HG02642 (cell line): ENCODE measurements around the gene TBXAS1.

ENCODE experiments used
- ATAC-seq: cut with Tn5 transposase; IDR thresholded peaks from one replicate; pipeline ENCODE4 v1.9.1; 2021; ENCODE audit warnings: mild to moderate bottlenecking; ENCODE audit not compliant: unreplicated experiment, poor library complexity

Gene TBXAS1

GRCh38 chr7:139852482-139852845 lies 23.4 kb downstream of the TBXAS1 start:
- no peak for ATAC-seq

- ATAC-seq: no peak
These were observed 24.6 kb downstream of the TBXAS1 start for GRCh38 chr7:139853506-139854123.

DNA sequence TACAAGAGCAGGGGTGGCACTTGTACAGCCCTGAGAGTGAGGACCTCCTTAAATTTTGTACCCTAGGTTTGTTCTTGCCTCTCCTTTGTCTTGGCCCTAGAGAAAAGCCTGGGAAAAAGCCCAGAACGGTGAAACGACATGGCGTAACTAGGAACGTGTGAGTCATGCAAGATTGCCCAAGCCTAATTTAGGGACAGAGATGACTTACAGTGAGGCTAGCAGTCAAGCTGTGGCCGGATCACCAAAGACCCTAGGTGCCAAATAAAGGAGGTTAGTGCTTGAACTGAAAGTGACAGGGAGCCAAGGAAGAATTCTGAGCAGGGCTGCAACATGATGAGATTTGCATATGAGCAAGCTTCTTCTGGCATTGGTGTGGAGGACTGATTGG lies 25.1 kb downstream of the TBXAS1 start:
- ATAC-seq: no peak

GRCh38 chr7:139854803-139855497 lies 25.9 kb downstream of the TBXAS1 start:
- peak; percentile 20 for ATAC-seq

GRCh38 chr7:139855498-139856270 lies 26.6 kb downstream of the TBXAS1 start:
- ATAC-seq: peak; percentile 90

GRCh38 chr7:139857791-139858190 lies 28.7 kb downstream of the TBXAS1 start:
- no peak for ATAC-seq

DNA sequence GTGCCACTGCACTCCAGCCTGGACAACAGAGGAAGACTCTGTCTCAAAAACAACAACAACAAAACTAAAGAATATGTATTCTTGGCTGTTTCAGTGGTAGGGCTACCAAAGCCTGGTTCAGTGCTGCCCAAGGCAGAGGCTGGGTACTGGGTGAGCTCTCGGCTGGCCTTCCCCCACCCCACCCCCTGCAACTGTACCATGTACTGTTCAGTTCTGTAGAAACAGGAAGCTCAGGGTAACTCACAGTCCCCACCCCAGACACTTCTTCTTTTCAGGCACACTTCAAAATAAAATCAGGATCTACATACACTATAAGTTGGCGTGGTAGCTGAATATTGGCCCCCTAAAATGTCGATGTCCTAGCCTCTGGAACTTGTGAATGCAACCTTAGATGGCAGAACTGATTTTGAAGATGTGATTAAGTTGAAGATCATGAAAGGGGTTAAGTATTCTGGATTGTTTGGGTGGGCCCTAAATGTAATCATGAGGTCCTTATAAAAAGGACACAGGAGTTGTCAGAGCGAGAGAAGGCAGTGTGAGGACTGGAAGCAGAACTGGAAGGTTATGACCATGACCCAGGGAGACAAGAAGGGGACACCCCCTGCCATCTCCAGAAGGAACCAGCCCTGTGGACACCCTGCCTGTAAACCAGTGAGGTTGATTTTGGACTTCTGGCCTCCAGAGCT lies 31.2 kb downstream of the TBXAS1 start:
- no peak for ATAC-seq

DNA sequence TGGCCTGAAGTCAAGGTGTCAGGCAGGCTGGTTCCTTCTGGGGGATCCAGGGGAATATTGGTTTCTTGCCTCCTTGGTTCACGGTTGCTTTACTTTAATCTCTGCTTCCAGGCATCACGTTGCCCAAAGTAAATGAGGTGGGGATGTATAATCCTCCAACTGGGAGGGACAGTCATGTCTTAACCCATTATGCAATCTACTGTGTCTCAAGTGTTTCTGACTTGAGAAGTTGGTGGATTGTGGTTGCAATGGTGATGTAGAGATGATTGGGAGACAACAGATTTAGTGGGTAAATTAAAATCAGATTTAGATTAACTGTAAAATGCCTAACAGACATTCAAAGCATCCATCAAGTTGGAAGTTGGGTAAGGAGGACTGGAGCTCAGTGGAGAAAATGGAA lies 32.7 kb downstream of the TBXAS1 start:
- no peak for ATAC-seq

- no peak for ATAC-seq
These were observed 37.2 kb downstream of the TBXAS1 start for GRCh38 chr7:139866047-139866837.

DNA sequence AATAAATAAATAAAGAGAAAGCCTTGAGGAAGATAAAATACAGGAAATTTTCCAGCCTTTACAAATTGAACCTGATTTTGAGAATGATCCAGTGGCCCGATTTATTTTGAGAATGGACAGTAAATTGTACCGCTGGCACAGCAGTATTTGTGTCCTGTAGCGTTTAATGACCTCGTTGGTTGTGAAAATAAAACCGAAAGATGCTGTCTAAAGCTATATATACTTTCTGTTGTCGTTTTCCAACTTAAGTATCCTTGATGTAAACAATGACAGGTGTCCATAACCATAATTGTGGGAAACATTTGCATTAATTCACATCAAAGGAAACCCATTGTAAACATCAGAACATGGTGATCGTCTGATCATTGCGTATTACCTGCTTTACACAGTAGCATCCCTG lies 38.8 kb downstream of the TBXAS1 start:
- ATAC-seq: no peak

- no peak for ATAC-seq
These were observed 40.8 kb downstream of the TBXAS1 start for GRCh38 chr7:139869886-139870285.

DNA sequence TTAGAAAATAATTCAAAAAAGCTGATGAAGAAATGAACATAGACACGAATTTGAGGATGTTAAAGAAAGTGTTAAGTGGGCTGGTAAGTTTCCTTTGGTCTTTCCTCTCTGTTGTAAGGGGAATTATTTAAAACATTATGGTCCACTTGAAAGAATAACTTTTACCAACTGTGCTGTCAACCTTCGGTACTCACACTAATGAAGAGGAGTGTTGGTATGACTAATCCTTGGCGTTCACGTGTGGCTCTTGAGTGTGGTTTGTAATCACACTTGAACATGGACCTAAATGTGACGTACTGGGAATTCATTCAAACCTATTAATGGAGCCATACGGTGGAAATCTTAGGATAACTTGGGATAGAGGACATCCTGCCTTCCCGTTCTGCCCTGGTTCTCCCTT lies 41.3 kb downstream of the TBXAS1 start:
- ATAC-seq: no peak

DNA sequence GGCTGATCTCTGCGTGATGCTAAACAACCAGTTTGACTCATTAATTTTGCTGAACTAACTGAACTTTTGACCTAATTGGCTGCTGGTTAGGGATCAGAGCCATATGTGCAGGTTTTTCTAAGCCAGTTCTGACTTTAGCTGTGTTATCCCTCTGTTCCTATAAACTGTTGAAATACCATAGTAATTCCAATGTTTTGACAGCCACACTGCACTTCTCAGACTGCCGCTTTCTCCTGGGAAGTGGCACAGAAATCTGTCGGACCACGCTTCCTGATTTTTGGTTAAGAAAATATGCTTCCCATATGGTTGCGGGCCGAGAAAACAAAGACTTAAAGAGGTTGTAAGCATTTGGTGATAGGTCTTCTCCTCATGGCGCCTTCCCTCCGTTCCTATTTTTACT lies 42.3 kb downstream of the TBXAS1 start:
- ATAC-seq: no peak

GRCh38 chr7:139871820-139872219 lies 42.8 kb downstream of the TBXAS1 start:
- ATAC-seq: no peak

DNA sequence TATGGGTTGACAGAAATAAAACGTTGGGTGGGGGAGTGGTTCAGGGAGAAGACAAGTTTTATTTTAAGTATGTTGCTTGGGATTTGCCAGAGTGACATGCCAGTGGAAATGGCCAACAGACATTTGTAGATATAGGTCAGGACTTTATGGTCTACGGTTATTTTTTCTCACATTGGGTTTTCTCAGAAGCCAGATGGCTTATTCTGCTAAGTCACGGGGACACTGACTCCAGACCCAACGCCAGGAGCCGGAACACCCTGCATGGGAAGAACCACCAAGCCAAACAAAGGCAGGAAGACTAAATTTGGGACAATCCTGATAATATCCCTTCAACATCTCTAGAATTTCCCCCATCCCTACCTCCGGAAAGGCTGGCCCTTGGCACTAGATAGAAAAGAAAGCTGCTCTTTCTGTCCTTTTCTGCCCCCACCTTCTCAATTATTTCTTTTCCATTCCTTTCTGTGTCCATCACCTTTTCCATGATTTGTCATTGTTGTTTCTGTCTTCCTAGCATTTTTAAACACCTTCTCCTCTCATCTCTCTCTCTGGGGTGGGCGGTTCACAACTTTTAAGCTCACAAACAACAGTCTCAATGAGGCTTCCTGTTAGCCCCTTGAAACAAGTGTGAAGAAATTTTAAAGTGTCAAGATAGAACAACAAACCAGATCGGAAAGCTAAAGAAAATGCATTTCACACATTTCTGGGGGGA lies 44.7 kb downstream of the TBXAS1 start:
- no peak for ATAC-seq

DNA sequence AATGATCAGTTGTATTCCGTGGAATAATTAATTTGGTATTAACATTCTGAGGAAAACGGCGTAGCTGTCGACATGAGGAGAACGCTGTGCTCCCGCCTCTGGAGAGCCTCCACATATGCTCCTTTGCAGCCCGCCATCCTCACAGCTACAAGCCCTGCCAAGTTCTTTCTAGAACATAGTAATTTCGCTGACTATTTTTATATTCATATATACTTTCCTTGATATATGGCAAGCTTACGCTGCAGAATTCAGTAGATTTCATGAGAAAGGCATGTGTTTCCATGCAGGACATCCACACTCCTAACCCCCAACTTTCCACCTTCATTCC lies 45.2 kb downstream of the TBXAS1 start:
- no peak for ATAC-seq

DNA sequence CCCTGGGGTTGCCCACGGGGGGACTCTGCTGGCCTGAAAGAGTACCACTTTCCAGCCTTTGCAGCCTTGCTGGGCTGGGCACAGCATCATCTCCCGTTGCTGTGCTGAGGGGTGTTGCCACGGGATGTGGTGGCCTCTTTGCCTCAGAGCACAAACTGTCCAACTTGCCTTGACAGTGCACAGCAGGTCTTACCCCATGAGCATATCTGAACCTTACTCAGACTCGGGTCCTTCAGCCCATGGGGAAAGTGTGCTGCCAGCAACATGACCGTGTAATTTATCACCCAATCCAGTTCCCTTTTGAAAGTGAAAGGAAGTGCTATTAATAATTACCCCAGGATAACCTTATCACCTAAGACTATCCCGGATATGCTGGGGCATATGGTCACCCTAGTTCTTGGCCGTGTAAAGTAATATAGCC lies 46.8 kb downstream of the TBXAS1 start:
- ATAC-seq: peak; percentile 77

GRCh38 chr7:139876622-139877283 lies 47.7 kb downstream of the TBXAS1 start:
- no peak for ATAC-seq

GRCh38 chr7:139883814-139884213 lies 54.8 kb downstream of the TBXAS1 start:
- no peak for ATAC-seq
